Activated T-cell treated with anti-CD3 and anti-CD28 coated beads for 24 hours (primary cell): Measurements from ENCODE around the gene GZMM.
"Not testable (repeated sequence)": the region's sequence is repeated elsewhere in the genome, so short reads cannot be mapped to it uniquely, and the experiment has no call there.

Source experiments
- DNase-seq: peaks from one replicate; pipeline ENCODE4 v3.0.0-alpha.2; 2020; ENCODE audit warnings: low read depth

The GZMM gene

DNA sequence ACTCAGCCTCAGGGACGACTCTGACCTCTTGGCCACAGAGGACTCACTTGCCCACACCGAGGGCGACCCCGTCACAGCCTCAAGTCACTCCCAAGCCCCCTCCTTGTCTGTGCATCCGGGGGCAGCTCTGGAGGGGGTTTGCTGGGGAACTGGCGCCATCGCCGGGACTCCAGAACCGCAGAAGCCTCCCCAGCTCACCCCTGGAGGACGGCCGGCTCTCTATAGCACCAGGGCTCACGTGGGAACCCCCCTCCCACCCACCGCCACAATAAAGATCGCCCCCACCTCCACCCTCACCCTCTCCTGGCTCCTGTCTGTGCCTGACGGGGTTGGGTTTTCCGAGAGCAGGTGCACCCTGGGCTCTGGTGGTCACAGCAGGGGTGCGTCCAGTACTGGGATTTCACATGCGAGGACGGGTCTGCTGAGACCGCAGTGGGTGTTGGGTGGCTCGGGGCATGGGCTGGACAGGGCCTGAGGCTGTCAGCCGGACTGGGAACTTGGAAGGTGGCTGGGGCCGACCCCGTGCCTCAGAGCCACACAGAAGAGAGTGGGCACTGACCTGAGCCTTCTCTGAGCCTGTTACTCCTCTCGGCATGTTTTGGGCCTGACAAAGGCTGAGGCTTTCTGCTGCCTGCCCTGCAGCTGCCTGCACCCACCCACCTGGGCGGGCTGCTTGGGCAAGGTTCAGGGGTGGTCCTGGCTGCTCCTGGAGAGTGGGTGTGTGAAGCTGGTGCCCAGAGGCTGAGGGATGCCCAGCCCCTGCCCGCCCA lies 39.5 kb downstream of the GZMM start:
- DNase-seq: no peak

DNA sequence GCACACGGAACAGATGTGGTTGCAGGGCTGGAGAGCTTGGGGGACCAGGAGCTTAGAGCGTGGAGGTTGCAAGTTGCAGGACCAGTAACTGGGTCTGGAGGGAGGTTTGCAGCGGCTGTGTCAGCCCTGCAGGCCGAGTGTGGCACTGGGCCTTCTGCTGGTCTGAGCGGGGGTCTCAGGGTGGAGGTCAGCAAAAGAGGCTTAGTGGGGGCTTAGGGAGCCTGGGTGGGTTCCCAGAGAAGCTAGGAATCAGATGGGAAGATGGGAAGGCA lies 40.1 kb downstream of the GZMM start:
- DNase-seq: no peak

DNA sequence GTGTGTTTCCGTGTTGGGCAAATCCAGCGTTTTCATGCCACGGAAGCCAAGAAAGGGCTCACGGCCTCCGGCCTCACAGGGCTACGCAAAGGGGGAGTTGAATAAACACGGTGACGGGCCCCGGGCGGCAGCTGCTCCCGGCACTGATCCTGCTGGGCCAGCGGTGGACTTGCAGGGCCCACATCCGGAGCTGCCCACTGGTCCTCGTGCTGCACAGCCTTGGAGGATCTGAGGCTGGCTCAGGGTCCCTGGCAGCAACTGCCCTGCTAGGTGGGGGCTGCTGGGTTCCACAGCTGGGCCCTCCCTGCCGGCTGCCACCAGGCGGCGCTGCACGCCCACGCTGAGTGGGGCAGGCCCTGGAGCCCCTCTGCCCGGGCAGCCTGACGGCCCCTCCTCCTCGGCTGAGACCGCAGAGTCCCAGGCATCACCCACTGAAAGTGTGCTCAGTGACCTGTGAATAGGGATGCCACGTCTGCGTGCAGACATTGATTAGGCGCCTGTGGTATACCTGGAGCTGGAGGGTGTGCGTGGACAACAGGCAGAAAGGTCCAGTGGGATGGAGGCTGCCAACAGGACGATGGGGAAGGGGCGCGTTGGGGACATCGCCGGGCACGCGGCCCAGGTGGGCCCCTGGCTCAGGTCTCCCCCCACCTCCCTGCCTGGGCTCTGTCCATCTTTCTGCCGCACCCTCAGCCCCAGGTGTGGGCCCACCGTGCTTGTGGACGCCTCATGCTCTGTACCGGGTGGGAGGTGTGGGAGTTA lies 40.6 kb downstream of the GZMM start:
- DNase-seq: peak; percentile 49

DNA sequence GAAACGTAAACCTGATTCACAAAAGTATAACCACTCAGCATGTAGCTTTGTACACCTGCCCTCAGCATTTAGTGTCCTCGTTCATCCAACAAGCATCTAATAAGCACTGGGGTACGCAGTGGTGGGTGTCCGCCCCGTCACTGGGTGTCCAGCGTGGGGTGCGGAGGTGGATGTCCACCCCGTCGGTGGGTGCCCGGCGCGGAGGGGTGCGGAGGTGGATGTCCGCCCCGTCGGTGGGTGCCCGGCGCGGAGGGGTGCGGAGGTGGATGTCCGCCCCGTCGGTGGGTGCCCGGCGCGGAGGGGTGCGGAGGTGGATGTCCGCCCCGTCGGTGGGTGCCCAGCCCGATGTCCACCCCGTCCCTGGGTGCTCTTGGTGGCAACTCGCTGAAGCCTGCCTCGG lies 41.3 kb downstream of the GZMM start:
- not testable (repeated sequence) for DNase-seq

DNA sequence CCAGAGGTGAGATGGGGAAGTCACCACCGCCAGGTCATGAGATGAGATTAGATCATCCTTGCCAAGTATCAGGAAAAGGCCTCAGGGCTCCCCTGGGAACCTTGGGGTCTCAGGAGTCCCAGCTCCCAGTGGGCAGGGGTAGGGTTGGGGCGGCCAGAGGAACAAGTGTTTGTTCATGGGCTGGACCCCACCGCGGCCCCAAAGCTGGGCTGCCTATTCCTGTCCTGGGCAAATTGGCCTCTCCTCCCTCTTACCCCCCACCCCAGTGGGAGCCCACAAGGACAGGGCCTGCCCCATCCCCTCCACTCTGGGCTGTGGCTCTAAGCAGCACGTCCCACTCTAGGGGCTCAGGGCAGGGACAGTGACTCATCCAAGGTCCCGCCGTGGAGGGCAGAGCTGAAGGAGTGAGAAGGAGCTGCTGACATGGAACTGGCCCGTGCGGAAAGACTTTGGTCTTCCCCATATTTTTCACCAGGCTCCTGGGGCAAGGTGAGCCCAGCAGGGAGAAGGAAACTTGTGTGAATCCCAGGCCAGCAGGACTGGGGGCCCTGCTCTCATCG lies 41.8 kb downstream of the GZMM start:
- DNase-seq: no peak

DNA sequence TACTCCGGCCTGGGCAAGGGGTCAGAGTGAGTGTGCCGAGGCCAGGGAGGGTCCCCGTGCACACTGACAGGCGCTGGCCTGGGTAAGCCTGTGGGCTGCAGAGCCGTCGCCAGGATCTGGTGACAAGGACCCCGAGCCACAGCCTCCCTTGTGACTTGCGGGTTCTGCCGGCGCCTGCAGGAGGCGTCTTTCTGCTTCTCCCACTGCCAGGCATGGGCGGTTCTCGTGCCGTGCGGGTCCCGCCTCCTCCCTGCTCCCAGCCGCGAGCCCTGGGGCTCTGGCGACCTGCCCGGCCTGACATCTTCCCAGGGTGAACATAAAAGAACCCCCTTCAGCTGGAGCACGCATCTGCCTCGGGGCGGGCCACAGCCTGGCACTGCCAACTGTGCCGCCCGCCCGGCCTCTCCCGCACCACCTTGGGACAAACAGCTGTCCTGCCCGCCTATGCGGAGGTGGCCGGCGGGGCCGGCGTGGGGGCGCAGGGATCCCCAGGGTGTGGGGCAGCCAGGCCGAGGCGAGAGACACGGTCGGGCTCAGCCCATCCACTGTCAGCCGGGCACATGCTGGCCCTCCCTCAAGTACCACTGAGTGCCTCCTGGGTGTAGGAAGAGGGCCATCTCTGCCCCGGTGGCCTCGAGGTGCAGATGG lies 44.4 kb downstream of the GZMM start:
- DNase-seq: peak; percentile 59

DNA sequence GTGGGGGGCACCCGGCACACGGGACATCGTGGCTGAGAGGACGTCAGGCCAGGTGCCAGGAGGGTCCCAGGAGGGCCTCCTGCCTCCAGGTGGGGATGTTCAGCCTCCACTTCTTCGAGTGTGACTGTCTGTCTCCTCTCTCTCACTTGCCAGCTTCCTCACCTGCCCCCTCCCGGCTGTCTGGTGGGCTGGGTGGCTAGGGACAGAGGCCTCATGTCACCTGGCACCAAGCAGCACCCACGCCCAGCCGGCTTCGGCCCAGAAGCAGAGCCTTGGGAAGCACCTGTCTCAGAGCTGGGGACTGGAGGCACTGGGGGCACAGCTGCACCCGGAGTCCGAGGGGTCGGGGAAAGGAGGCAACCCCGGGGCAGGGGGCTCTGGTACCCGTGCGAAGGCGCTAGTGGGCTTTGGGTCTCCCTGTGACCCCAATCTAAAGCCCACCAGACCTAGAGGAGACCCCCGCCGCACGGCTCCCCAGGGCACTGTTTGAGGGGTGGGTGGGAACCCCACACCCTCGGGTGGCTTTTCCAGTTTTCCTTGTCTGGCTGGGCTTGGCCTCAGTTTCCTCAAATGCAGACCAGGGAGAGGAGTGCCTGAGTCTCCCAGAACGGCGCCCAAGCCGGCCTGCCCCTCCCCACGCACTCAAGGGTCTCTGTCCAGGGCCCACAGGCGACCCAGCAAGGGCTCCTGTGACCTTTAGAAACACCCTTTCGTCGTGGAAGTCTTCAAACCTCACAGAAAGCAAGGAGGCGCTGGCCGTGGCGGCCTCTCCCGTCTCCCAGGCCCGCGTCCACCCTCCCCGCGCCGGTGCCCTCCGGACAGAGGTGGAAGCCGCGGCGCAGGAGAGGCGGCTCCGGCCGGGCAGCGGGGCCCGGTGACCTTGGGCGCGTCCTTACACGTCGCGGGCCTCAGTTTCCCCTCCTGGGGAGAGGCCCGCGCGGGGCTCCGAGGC lies 45.2 kb downstream of the GZMM start:
- DNase-seq: no peak

DNA sequence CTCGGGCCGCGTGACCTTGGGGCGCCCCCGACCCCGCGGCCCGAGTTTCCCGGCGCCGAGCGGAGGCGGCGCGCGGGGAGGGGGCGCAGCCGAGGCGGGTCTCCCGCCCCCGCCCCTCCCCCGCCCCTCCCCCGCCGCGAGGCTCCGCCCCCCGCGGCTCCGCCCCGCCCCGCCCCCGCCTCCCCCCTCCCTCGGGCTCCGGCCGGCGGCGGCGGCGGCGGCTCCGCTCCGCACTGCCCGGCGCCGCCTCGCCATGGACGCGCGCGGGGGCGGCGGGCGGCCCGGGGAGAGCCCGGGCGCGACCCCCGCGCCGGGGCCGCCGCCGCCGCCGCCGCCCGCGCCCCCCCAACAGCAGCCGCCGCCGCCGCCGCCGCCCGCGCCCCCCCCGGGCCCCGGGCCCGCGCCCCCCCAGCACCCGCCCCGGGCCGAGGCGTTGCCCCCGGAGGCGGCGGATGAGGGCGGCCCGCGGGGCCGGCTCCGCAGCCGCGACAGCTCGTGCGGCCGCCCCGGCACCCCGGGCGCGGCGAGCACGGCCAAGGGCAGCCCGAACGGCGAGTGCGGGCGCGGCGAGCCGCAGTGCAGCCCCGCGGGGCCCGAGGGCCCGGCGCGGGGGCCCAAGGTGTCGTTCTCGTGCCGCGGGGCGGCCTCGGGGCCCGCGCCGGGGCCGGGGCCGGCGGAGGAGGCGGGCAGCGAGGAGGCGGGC lies 46.0 kb downstream of the GZMM start, which contains the start of gene HCN2:
Gene HCN2 (plus strand): TSS at position 189 of the 703 bp plus-strand sequence. CDS start 65 bp downstream, at position 254.
- no peak for DNase-seq

DNA sequence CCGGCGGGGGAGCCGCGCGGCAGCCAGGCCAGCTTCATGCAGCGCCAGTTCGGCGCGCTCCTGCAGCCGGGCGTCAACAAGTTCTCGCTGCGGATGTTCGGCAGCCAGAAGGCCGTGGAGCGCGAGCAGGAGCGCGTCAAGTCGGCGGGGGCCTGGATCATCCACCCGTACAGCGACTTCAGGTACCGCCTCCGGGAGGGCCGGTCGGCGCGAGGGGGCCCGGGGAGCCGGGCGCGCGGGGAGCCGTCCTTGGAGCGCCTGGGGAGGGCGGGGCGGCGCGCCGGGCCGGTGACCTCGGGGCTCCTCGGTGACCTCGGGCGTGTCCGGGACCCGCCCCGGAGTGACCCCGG lies 46.5 kb downstream of the GZMM start:
- DNase-seq: no peak

DNA sequence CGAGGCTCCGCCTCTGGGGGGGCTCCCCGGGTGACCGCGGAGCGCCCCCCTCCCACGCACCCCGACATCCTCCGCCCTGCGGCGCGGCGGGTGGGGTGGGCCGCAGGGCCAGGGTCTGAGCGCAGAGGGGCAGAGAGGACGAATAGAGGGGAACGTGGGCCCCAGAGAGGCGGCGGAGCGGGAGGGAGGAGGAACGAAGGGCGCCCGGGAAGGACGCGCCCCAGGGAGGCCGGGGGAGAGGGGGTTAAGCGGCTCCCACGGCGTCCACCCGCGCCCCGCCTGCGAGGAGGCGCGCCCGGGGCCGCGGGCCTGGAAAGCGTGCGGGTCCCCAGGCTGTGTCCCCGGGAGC lies 46.9 kb downstream of the GZMM start:
- DNase-seq: no peak

DNA sequence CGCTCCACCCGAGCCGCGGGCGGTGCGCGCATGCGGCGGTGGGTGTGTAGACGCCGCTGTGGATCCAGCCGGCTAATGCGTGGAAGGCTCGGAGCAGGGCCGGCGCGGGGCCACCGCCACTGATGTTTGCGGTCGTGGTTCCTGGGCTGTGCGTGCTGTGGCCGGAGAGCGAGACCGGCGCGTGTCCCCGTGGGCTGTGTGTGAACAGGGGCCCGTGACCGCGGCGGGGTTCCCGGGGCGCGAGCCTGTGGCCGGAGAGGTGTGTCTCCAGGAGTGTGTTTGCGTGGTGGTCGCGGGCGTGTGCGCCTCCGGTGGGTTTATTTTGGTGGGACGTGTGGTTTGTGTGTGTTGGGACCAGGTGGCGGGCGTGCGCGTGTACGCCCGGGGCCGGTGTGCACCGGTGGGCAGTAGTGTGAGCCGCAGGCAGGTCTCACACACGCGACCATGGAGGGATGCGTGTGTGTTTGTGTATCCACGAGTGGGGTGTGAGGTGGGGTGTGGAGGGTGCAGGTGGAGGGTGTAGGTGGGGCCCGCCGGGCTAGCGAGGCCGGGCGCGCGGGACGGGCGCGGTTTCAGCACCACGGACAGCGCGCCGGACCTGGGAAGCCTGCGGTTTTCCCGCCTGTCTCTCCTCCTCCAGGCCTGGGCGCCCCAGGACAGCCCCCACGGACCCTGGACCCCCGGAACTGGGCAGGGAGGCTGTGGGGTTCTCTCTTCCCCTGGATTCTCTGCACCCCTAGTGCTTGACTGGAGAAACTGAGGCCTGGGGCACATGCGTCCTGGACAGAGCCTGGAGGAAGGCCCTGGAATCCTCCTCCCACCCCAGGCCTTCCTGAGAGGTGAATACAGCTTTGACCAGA lies 47.5 kb downstream of the GZMM start:
- DNase-seq: no peak

DNA sequence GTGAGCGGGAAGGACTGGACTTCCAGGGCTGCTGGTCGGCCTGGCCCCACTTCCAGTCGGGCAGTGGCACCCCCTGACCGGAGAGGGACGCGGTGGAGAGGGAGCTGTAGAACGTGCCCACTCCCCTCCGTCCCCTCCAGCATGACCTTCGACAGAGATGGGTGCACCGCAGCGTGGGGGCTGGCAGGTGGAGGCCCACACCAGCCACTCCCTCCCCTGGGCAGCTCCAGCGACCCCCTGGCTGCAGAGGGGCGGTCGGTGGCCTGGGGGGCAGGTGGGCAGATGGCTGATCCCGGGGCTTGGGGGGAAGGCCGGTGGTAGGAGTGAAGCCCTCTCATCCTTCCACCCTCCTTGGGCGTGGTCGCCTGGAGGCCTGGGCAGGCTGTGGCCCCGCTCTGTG lies 48.2 kb downstream of the GZMM start:
- DNase-seq: no peak

DNA sequence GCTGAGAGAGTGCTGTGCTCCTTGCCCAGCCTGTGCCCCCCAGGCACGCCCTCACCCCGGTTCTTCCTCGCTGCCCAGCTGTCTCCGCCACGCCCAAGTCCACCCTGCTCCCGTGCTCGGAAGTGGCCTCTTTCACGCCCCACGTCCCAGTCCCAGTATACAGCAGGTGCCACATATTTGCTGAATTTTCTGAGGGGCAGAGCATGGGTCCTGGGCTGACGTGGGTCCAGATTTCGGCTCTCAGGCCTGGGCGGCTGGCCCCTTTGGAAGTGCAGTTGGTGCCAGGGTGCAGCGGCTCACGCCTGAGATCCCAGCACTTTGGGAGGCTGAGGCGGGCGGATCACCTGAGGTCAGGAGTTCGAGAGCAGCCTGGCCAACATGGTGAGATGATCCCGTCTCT lies 49.2 kb downstream of the GZMM start:
- no peak for DNase-seq

DNA sequence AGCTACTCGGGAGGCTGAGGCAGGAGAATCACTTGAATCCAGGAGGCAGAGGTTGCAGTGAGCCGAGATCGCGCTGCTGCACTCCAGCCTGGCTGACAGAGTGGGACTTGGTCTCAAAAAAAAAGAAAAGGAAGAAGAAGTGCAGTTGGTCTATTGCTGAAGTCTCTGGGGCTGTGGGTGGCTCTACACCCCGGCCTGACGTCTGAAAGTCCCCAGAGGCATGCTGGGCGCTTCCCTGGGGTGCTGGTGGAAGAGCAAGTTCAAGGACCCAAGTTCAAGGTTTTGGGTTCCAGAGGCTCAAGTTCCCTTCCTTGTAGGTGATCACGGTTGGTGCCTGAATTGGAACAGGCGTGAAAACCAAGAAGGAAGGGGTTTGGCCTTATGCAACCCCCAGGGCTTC lies 49.7 kb downstream of the GZMM start:
- no peak for DNase-seq

DNA sequence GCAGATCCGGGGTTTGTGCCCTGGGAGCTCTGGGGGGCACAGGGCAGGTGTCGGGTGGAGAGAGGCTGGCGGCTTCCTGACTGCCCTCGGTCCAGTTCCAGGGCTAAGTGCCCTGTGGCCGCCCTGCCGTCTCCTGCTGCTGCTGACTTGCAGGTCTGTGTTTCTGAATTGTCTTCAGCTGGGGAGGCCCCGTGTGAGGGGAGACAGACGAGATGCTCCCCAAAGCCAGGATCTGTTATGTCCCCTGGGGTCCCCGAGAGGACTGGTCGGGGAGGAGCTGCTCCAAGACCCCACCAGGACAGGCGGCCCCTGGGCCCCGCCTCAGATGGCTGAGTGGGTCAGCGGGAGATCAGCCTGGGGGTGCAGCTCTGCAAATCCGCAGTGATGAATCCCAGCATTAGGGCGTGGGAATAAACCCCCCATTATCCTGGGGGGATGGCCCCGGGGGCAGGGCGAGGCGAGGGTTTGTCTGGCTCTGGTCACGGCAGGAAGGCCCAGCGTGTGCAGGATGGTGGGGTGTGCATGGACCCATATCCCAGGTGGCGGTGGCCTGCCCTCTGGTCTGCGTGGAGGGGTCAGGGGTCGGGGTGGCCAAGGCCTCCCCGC lies 50.5 kb downstream of the GZMM start:
- DNase-seq: no peak

DNA sequence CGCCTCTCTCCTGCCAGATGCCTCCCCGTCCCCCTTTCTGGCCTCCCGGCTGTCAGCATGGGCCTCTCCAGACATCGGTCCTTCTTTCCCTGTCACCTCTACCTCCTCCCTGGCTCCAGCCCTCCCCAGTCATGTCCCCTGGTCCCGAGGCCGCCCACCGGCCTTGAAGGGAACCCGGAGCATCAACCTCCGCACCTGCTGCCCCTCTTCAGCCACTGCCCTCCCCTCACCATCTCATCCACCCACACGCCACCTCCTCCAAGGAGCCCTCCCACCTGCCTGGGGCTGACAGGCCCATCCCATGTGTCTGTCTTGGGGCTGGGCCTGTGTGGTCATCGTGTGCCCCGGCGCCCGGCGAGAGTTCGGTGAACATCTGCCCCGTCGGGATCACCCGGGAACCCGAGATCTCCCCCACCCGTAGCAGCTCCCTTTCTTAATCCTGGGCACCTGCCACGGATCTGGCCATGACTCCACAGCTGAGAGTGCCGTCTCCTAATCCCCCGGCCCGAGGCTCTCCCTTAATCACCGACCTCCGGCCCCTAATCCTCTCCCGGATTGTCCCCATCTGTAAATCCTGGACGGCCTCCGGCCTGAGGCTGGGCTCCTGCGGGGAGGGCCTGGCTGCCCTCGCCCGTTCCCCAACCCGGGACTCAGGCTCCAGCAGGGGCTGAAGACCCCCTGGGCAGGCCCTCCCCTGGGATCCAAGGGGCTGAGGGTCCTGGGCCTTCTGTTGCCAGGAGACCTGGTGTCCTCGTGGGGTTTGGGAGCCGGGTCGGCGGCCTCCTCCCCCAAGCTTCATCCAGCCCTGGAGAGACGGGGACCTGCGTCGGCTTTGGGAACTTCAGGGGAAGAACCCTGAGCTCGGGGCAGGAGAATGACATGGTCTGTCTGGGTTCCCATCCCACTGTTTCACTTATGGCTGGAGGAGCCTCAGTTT lies 51.7 kb downstream of the GZMM start:
- no peak for DNase-seq

DNA sequence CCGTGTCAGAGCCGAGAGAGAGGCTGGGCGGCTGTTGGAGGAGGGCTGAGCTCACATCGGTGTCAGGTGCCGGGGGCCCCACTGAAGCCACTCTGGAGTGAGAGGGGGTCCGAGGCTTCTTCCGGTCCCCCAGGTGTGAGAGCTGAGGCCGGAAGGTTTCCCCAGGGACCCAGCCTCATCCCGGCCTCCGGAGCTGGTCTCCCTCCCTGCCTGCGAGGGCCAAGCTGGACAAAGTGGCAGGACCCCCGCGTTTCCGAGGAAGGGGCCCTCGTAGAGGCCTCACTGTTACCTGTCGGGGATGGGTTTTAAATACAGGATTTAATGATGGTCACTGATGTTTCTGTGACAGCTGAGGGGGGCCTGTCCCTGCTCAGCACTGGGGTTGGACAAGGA lies 52.4 kb downstream of the GZMM start:
- DNase-seq: no peak

DNA sequence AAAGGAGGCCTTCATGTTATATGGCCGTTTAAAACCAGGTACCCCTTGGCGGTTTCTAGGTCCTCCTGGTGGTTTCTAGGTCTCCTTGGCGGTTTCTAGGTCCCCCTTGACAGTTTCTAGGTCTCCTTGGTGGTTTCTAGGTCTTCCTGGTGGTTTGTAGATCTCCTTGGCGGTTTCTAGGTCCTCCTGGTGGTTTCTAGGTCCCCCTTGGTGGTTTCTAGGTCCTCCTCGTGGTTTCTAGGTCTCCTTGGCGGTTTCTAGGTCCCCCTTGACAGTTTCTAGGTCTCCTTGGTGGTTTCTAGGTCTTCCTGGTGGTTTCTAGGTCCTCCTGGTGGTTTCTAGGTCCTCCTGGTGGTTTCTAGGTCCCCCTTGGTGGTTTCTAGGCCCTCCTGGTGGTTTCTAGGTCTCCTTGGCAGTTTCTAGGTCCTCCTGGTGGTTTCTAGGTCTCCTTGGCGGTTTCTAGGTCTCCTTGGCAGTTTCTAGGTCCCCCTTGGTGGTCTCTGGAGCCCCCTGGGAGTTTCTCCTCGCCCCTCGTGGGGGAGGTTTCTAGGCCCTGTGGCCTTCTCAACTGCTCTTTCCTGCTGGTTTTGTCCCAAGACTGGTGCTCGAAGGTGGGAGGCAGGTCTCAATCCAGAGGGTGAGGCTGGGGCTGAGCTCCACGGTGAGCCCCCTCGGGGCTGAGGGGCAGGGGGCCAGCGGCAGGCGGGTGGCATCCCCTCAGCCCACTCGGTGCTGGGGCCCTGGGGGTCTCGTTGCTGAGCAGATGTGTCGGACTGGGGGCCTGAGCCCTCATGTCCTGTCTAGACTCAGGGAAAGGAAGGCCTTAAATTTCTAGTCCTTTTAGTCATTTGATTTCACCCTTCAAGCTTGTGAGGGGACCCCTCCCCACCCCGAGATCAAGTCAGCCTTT lies 53.8 kb downstream of the GZMM start:
- no peak for DNase-seq
